Stimulated activated naive CD8-positive, alpha-beta T cell treated with anti-CD3 and anti-CD28 coated beads, Interleukin-15, amount 100 ng/mL, for 72 hours (primary cell): ENCODE measurements around the gene DLK1.

Experiments used
- ATAC-seq: fragments of 150-1000 bp; cut with Tn5 transposase; 2 replicates; pipeline ENCODE4 v1.10.0; 2021; ENCODE audit warnings: mild to moderate bottlenecking, moderate library complexity
- DNase-seq, 2 donors: peaks; one replicate each; pipeline ENCODE4 v3.0.0; 2021 to 2022
- H3K27ac Mint-ChIP-seq, 2 donors: one replicate each; pipeline ENCODE4 v1.8.0; 2022; ENCODE audit warnings: mild to moderate bottlenecking in 2 of 2, mixed read lengths in 2 of 2, moderate library complexity in 2 of 2
- H3K27me3 Mint-ChIP-seq: one replicate; pipeline ENCODE4 v1.8.0; 2022; ENCODE audit warnings: mixed read lengths
- H3K4me1 Mint-ChIP-seq: one replicate; pipeline ENCODE4 v1.8.0; 2022; ENCODE audit warnings: mild to moderate bottlenecking, mixed read lengths
- H3K4me3 Mint-ChIP-seq, 2 donors: one replicate each; pipeline ENCODE4 v1.8.0; 2022; ENCODE audit warnings: mild to moderate bottlenecking in 2 of 2, mixed read lengths in 2 of 2, moderate library complexity in 1 of 2
- H3K9me3 Mint-ChIP-seq, 2 donors: one replicate each; pipeline ENCODE4 v1.8.0; 2022; ENCODE audit warnings: mixed read lengths in 2 of 2

Gene DLK1

DNA sequence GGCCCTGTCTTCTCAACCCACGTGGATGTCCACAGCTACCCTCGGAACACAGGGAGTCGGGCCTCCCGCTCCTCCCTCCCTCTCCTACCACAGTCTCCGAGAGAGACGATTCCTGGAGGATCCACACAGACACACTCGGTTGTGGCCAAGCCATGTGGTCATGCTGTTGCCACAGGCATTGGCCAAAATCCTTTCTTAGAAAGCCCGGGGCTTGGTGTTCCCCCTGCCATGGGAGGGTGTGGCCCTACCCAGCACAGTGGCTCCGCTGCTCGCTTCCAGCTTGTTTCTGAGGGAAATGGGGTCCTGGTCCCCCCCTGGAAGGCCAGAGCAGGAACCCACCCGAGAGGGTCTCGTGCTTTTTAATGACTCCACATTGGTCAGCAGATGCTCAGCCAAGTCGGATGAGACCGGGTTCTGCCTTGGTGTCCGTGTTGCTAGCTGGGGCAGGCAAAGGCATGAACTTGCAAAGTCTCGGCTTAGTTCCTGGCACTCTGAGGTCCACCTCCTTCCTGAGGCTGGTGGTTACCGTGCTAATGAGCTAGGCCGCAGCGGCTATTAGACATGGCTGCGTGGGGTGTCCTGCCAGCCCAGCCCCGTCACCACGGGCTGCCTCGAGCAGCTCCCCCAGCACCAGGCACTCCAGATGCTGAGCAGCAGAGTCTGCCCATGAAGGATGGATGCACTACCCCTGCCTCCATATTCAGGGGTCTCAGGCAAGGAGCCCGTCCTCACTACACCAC, 52.4 kb downstream of the DLK1 start:
- no peaks in the 10 kb centered on the region for H3K4me1 Mint-ChIP-seq
- DNase-seq (no peak), ATAC-seq (no peak)
- H3K4me3 Mint-ChIP-seq, result no peak overlapping the region
- H3K9me3 Mint-ChIP-seq, result no peaks in the 10 kb centered on the region
- no peaks in the 10 kb centered on the region for H3K27me3 Mint-ChIP-seq
- H3K27ac Mint-ChIP-seq, result no peak overlapping the region

DNA sequence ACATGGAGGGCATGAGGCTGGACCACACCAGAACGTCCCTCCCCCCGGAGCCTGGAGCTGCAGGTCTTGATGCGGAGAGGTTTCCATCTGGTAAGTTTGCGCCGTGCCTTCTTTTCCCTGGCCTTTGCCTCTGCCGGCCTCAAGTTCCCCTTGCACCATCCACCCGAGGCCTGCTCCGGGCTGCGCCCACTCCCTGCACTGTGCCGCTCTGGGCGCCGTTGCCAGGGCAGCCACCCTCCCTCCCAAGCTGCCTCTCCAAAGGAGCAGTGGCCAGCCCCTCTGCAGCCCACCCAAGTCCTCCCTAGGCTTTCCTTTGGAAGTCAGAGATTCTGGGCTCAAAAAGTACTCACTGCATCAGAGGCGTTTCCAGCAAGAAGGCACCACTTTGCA, 53.0 kb downstream of the DLK1 start:
- no peaks in the 10 kb centered on the region for H3K9me3 Mint-ChIP-seq
- H3K27me3 Mint-ChIP-seq, result no peaks in the 10 kb centered on the region
- ATAC-seq (no peak), DNase-seq (no peak)
- no peak overlapping the region for H3K27ac Mint-ChIP-seq
- H3K4me1 Mint-ChIP-seq, result no peaks in the 10 kb centered on the region
- no peak overlapping the region for H3K4me3 Mint-ChIP-seq

DNA sequence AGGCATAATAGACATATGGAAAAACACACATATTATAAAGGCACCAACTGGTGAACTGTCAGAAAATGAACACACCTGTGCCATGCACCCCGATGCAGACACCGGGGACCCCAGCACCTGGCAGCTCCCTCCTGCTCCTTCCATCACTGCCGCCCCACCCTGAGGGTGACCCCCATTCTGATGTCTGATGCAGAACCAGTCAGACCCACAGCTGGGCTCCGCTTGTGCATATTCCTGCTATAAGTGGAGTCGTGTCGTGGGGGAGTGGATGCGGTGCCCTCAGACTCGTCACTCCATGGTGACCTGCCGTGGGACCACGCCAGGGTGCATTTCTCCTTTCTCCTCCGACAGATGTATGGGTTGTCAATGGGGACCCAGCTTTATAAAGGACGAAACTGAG, 53.6 kb downstream of the DLK1 start:
- ATAC-seq (no peak), DNase-seq (no peak)
- no peaks in the 10 kb centered on the region for H3K27me3 Mint-ChIP-seq
- H3K9me3 Mint-ChIP-seq, result no peaks in the 10 kb centered on the region
- H3K27ac Mint-ChIP-seq, result no peak overlapping the region
- H3K4me3 Mint-ChIP-seq, result no peak overlapping the region
- H3K4me1 Mint-ChIP-seq, result no peaks in the 10 kb centered on the region

DNA sequence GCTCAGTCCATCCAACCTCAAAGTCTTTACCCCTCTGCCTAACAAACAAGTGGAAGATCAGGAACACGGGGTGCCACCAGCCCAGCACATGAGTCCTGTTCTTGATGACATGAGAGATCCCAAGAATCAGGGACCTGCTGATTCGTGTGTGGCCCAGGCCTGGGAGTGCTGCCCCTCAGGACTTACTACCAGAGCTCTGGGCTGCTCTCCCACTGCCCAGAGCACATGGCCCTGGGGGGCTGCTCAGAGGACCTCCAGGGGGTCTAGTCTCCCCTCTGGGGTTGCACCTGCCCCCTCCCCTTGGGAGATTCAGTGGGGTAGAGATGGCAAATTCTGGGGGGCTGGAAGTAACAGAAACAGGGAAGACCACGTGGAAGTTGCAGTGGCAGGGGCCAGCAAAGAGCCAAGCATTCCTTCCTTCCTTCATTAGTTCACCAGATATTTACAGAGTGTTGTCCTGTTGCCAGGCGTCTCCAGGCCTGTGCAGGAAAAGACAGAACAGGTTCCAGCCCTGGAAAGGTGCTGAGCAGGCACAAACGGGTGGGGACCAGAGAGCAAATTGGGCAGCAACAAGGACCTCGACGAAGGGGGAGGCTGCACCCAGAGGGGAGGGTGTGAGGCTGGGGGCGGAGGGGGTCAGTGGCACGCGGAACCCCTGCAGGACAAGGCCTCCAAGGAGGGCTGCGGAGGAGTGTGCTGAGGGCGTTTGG, 54.1 kb downstream of the DLK1 start:
- DNase-seq (no peak), ATAC-seq (no peak)
- Mint-ChIP-seq H3K4me1 (no peaks in the 10 kb centered on the region), H3K4me3 (no peak overlapping the region), H3K27me3 (no peaks in the 10 kb centered on the region), H3K27ac (no peak overlapping the region), H3K9me3 (no peaks in the 10 kb centered on the region)

DNA sequence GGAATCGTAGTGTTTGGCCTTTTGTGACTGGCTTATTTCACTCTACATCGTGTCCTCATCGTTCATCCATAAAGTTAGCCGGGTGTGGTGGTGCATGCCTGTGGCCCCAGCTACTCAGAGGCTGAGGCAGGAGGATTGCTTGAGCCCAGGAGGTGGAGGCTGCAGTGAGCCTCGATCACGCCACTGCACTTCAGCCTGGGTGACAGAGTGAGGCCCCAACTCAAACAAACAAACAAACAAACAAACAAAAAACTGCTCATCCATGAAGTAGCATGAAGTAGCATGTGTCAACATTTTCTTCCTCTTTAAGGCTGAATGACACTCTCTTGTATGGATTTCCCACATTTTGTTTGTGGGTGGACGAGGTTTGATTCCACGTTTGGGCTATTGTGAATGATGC, 55.3 kb downstream of the DLK1 start:
- Mint-ChIP-seq H3K27ac (no peak overlapping the region), H3K9me3 (no peaks in the 10 kb centered on the region)

DNA sequence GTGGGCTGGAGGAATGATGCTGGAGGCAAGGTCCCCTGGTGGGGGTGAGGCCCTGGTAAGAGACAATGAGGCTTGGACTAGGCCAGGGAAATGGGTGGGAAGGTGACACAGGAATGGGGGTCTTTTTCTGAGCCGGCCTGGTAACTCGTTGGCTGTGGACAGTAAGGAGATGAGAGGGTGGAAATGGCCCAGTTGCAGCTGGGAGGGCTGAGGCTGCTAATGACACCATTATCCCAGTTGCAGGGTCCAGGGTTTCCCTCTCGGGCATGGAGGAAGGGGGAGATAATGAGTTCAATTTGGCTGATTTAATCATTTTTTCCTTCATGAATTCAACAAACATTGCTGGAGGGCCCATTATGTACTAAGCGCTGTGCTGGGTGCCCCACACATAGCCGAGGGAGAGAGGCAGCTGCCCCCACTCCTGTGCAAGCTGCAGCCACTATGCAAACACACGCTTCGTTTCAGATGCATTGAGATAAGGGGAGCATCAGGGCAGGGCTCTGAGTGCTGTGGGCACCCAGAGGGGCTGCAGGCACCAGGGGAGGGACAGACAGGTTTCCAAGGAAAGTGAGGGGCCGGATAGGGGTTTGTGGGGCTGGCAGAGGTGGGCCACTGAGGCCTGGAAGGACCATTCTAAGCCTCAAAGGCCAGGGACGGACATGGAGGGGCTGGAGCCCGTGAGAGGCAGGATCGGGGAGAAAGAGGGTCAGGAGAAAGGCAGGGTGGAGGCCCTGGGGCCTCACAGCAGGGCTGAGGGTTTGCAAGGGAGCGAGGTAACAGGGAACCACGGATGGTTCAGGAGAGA, 56.0 kb downstream of the DLK1 start:
- H3K27me3 Mint-ChIP-seq, result no peaks in the 10 kb centered on the region
- peak; percentile 20 for ATAC-seq
- H3K9me3 Mint-ChIP-seq, result no peaks in the 10 kb centered on the region
- no peak overlapping the region for H3K27ac Mint-ChIP-seq
- DNase-seq, result no peak
- H3K4me3 Mint-ChIP-seq, result no peak overlapping the region
- H3K4me1 Mint-ChIP-seq, result no peaks in the 10 kb centered on the region

More for the DNA sequence above, 55.3 kb downstream of the DLK1 start:
- no peaks in the 10 kb centered on the region for H3K4me1 Mint-ChIP-seq
- H3K27me3 Mint-ChIP-seq, result no peaks in the 10 kb centered on the region
- DNase-seq, result no peak
- H3K4me3 Mint-ChIP-seq, result no peak overlapping the region
- no peak for ATAC-seq

DNA sequence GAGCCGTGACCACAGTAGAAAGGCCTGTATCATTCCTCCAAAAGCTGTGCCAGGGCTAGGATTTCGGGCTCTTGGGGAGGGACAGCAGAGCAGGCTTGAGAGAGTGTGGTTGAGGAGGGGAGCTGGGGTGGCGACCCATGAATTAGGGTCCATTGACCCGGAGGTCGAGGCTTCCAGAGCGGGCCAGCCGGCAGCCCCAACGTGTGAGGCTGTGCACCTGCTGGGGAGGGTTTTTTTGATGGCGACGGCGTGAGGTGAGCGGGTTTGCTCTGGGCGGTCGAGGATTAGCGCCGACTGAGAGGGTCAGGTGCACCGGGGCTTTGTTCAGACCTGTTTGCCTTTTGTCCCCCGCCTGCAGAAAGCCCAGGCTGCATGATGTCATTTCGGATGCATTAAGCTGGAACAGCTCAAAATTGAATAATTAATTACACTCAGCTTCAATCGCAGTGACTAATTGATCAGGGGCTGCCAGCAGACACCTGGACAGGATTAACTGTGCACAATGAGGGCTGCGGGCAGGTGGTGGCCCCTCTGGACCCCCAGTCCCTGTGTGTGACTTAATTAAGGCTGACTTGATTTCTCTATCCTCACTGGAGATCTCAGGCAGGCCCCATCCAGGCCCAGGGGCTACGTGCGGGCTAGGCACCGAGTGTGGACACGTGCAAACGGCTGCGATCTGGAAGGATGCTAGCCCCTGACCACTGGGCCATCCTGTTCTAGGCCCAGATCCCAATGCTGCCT, 57.1 kb downstream of the DLK1 start:
- no peak for ATAC-seq
- Mint-ChIP-seq H3K4me1 (no peaks in the 10 kb centered on the region), H3K27ac (no peak overlapping the region), H3K4me3 (no peak overlapping the region), H3K9me3 (no peaks in the 10 kb centered on the region), H3K27me3 (peaks cover 9% of the 10 kb centered on the region)
- DNase-seq, result no peak

DNA sequence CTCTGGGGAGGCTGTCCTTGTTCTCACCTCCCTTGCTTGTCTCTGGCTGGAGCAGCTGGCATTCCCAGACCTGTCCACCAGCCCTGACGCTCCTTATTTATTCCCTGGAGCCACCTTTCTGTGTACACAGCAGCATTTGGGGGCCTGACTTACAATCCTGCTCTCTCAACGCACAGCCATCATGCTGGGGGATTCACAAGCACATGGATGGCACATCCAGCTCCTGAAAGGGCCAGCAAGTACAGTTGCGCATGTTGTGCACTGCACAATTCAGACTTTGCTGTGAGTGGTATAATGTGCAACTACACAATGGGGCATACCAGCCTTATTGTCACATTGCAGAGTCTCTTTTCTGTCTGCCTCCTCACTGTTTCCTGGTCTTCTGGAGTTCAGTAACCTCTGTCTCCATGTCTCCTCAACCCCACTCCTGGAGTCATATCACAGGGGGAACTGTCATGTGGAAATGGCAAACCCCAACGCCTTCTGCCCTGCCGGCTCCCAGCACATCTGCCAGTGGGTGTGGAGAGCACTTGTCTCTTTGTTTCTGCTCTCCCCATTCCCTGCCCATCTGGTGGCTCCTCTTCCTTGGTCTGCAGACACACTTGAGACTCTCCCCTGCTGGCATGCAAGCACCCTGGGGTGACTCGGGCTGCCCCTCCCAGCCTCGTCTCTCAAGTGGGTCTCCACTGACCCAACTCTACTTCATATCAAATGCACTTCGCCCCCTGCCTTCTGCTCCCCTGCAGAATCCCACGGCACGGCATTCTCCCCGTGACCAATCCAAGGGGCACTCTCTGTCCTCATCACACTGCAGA, 58.0 kb downstream of the DLK1 start:
- Mint-ChIP-seq H3K4me1 (no peaks in the 10 kb centered on the region), H3K4me3 (no peak overlapping the region)
- no peak for DNase-seq

DNA sequence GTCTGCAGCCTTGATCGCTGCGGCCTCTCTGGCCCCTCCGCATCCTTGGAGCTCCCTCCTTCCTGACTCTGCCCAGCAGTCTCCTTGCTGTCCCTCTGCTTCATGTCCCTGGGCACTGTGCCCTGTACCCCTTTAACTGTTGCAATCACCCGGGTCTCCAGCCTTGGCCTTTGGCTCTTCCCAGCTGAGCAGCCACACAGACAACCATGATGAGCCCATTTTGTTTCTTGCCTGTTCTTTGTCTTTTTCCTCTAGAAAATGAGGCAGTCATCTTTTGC, 58.6 kb downstream of the DLK1 start:
- Mint-ChIP-seq H3K27me3 (peaks cover 9% of the 10 kb centered on the region), H3K4me1 (no peaks in the 10 kb centered on the region), H3K4me3 (no peak overlapping the region), H3K27ac (peak overlapping the region; percentile 2 to 36), H3K9me3 (no peaks in the 10 kb centered on the region)
- ATAC-seq (no peak), DNase-seq (no peak)

More for the DNA sequence above, 58.0 kb downstream of the DLK1 start:
- peak overlapping the region in 1 of 2 donors; percentile 43 for H3K27ac Mint-ChIP-seq
- ATAC-seq, result no peak
- H3K9me3 Mint-ChIP-seq, result no peaks in the 10 kb centered on the region
- H3K27me3 Mint-ChIP-seq, result peaks cover 9% of the 10 kb centered on the region

DNA sequence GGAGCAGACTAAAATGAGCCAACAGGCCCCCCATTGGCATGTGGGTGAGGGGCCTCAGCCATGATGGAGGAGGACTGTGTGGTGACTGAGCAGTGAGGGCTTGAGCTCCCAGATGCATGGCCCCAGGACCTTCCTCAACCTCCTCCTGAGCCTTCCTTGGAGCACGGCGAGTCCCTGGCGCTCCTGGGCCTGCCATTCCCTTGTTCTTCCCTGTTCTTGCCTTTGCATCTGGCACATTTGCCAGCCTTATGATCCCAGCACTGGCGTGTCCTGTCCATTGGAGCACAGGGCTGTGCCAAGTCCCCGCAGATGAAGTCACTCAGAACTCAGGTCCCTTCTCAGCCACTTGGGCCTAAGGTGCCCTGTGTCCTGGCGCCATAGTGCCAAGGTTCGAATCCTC, 58.9 kb downstream of the DLK1 start:
- Mint-ChIP-seq H3K27ac (no peak overlapping the region), H3K4me3 (no peak overlapping the region), H3K4me1 (no peaks in the 10 kb centered on the region), H3K27me3 (peaks cover 9% of the 10 kb centered on the region), H3K9me3 (no peaks in the 10 kb centered on the region)
- DNase-seq (no peak), ATAC-seq (no peak)

DNA sequence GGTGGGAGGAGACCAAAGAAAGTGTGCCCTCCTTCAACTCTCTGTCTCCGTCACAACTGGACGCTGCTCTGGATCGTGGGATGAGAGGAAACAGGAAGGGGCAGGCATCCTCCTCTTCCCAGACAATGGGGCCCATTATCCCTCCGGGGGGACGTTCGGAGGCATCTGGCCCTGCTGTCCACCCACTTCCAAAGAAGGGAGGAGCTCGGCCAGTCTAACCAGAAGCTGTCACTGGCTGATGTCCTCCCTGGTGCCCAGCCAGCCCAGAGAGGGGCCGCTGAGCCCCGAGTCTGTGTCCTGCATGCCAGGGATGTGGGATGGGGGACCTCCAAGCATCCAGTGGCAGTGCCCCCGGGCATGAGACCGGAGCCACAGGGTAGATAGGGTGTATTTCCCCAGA, 59.4 kb downstream of the DLK1 start:
- Mint-ChIP-seq H3K27me3 (peaks cover 9% of the 10 kb centered on the region), H3K4me3 (no peak overlapping the region), H3K9me3 (no peaks in the 10 kb centered on the region), H3K27ac (no peak overlapping the region), H3K4me1 (no peaks in the 10 kb centered on the region)
- no peak for ATAC-seq
- DNase-seq, result no peak

DNA sequence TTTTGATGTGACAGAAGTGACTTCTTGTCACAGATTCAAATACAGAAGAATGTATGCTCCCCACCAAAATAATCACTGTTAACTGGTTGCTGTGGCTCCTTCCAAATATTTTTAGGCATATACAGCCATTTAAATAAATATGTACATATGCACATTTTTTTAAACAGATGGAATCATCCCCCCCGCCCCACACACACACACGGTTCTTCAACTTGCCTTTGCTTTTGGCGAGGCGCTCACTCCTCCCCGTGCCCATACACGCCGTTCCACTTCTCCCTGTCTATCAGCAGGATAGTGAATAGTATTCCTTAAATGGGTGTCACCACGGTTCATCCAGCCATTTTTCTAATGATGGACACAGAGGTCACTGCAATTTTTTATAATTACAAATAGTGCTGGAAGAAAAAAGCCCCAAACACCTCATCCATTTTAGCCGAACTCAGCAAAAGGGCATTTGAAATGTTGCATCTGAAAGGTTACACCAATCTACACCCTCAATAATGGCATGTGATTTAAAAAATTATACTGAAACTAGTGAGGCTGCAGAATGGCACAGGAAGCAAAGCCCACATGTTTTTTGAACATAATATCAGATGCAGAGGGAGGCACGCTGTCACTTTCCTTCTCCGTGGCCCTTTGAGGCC, 60.0 kb downstream of the DLK1 start:
- no peak for ATAC-seq
- H3K27ac Mint-ChIP-seq, result peak overlapping the region in 1 of 2 donors; percentile 68
- no peak for DNase-seq
- H3K9me3 Mint-ChIP-seq, result no peaks in the 10 kb centered on the region
- peaks cover 9% of the 10 kb centered on the region for H3K27me3 Mint-ChIP-seq
- H3K4me1 Mint-ChIP-seq, result no peaks in the 10 kb centered on the region
- no peak overlapping the region for H3K4me3 Mint-ChIP-seq

DNA sequence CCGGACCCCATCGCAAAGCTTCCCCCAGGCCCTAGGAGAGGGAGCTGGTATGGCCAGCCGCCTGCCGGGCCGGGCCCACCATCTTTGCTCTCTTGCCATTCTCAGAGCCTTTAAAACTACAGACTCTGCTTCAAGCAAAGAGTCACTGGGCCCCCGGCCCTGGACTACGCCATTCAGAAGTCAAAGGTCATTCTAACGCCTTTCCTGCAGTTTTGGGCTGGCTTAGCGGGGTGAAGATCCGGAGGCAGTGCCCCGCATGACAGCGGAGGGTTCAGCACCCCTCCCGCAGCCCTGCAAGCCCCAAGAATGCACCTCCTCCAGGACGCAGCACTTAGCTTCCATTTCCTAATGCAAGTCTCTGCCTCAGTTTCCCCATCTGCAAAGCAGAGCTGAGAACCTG, 61.0 kb downstream of the DLK1 start:
- DNase-seq (no peak), ATAC-seq (no peak)
- Mint-ChIP-seq H3K9me3 (no peaks in the 10 kb centered on the region), H3K27me3 (peaks cover 15% of the 10 kb centered on the region), H3K4me1 (no peaks in the 10 kb centered on the region), H3K27ac (no peak overlapping the region), H3K4me3 (no peak overlapping the region)
